ENCODE data around the gene AMIGO1. TPM values are rescaled to one million over a fixed set of nuclear protein-coding genes. Genes with fewer than 3 reads are reported as not detected.
A peak's percentile ranks its signal among the peaks of the same experiment; 100 is the strongest.

The AMIGO1 gene
- total and polyA plus RNA-seq, 12 donors, result 3.8 to 27.9 (median 22.5) TPM

DNA sequence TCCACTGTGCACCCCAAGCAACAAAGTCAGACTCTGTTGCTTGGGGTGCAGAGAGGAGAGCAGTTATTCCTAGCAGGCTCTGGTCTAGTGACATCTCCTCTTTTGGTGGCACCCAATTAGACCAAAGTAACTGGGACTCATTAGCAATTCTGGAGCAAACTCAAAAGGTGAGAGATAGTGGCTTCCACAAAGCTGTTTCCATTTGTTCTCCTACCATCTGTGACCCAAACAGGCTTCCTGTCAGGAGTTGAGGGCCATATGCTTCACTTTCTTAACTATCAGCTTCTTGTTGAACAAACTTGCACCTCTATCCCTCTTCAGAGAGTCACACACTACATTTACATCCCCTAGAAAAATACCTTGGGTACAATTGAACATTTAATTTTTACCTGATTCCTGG, 27.3 kb downstream of the AMIGO1 start:
- Histone ChIP-seq H3K4me3 (no peak overlapping the region), H3K27me3 (no peaks in the 10 kb centered on the region), H3K36me3 (replicated peaks in 1 of 2) (peaks cover 0 to 5% of the 10 kb centered on the region in 2 donors), H3K9me3 (replicated peaks in 1 of 3) (no peaks in the 10 kb centered on the region), H3K4me1 (replicated peaks in 1 of 2) (peaks cover 11 to 13% of the 10 kb centered on the region in 2 donors), H3K27ac (no peak overlapping the region)
- DNase-seq, result no peak
- intact Hi-C loops (cut with DNase I), result loop anchor here (5.0 to 10.0 kb wide), 2 partner anchors 55 to 57 kb away; partner anchors contain the start of gene PSMA5 (in 2 of the 2)
- TF ChIP-seq, protein P1, sequence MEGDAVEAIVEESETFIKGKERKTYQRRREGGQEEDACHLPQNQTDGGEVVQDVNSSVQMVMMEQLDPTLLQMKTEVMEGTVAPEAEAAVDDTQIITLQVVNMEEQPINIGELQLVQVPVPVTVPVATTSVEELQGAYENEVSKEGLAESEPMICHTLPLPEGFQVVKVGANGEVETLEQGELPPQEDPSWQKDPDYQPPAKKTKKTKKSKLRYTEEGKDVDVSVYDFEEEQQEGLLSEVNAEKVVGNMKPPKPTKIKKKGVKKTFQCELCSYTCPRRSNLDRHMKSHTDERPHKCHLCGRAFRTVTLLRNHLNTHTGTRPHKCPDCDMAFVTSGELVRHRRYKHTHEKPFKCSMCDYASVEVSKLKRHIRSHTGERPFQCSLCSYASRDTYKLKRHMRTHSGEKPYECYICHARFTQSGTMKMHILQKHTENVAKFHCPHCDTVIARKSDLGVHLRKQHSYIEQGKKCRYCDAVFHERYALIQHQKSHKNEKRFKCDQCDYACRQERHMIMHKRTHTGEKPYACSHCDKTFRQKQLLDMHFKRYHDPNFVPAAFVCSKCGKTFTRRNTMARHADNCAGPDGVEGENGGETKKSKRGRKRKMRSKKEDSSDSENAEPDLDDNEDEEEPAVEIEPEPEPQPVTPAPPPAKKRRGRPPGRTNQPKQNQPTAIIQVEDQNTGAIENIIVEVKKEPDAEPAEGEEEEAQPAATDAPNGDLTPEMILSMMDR (IDR thresholded peaks at IDR 0.05), result no peak
- no peak for TF ChIP-seq POLR2A (IDR thresholded peaks at IDR 0.05)

- Histone ChIP-seq H3K9me3 (replicated peaks in 1 of 3) (no peaks in the 10 kb centered on the region), H3K27me3 (no peaks in the 10 kb centered on the region), H3K4me1 (replicated peaks in 1 of 2) (peaks cover 11 to 13% of the 10 kb centered on the region in 2 donors), H3K4me3 (no peak overlapping the region), H3K36me3 (replicated peaks in 1 of 2) (peaks cover 0 to 5% of the 10 kb centered on the region in 2 donors), H3K27ac (no peak overlapping the region)
- WGBS, 4 donors, result 90 to 94% (median 92%) methylated on average over 2 of the region's 2 CpGs
- intact Hi-C loops (cut with DNase I), result loop anchor here (5.0 to 10.0 kb wide), 2 partner anchors 54 to 57 kb away; partner anchors contain the start of gene PSMA5 (in 2 of the 2)
- DNase-seq, result no peak
- TF ChIP-seq POLR2A (IDR thresholded peaks at IDR 0.05), result no peak
- TF ChIP-seq, protein P1 (IDR thresholded peaks at IDR 0.05), result no peak
Observed at GRCh38 chr1:109481646-109482045, 27.9 kb downstream of the AMIGO1 start.

- intact Hi-C loops (cut with DNase I), result loop anchor here (5.0 to 10.0 kb wide), 2 partner anchors 53 to 55 kb away; partner anchors contain the start of gene PSMA5 (in 2 of the 2)
- 73 to 95% (median 87%) methylated on average over 3 of the region's 3 CpGs for WGBS, 4 donors
Observed at GRCh38 chr1:109479901-109480300, 29.6 kb downstream of the AMIGO1 start.

DNA sequence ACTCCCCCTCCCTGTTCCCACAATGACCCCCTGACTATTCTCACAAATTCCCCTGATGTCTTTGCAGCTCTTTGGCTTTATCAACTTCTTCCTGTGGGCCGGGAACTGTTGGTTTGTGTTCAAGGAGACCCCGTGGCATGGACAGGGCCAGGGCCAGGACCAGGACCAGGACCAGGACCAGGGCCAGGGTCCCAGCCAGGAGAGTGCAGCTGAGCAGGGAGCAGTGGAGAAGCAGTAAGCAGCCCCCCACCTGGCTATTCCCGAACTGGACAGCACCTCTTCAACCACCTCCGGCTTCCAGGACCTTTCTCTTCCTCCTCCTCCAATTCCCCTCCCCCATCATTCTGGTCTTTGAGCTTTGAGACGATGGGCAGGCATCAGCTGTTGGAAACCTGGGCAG, 30.2 kb downstream of the AMIGO1 start:
- intact Hi-C loops (cut with DNase I), result no loop called here

More at GRCh38 chr1:109479901-109480300, 29.6 kb downstream of the AMIGO1 start:
- peak in 1 of 7 donors; percentile 31 for DNase-seq
- Histone ChIP-seq H3K27me3 (no peaks in the 10 kb centered on the region), H3K4me1 (replicated peaks in 1 of 2) (peaks cover 10 to 11% of the 10 kb centered on the region in 2 donors), H3K9me3 (replicated peaks in 1 of 3) (no peaks in the 10 kb centered on the region), H3K36me3 (replicated peaks in 1 of 2) (peaks cover 0 to 5% of the 10 kb centered on the region in 2 donors), H3K4me3 (no peak overlapping the region), H3K27ac (no peak overlapping the region)
- TF ChIP-seq, protein P1 (IDR thresholded peaks at IDR 0.05), result no peak
- no peak for TF ChIP-seq POLR2A (IDR thresholded peaks at IDR 0.05)

More for the DNA sequence above, 30.2 kb downstream of the AMIGO1 start:
- peak in 3 of 7 donors; percentile 13 to 31 (median 17) for DNase-seq
- WGBS, 4 donors, result 77 to 83% (median 80%) methylated on average over 4 to 5 of the region's 5 CpGs
- Histone ChIP-seq H3K4me1 (replicated peaks in 1 of 2) (peaks cover 4 to 6% of the 10 kb centered on the region in 2 donors), H3K27me3 (no peaks in the 10 kb centered on the region), H3K36me3 (replicated peaks in 1 of 2) (peaks cover 0 to 5% of the 10 kb centered on the region in 2 donors), H3K27ac (no peak overlapping the region), H3K9me3 (replicated peaks in 1 of 3) (no peaks in the 10 kb centered on the region), H3K4me3 (no peak overlapping the region)
- TF ChIP-seq, protein P1 (IDR thresholded peaks at IDR 0.05), result no peak
- TF ChIP-seq POLR2A (IDR thresholded peaks at IDR 0.05), result no peak

Data from adrenal gland (tissue), 12 donors.